ENCODE results near the gene FBN3.
A peak's percentile ranks its signal among the peaks of the same experiment; 100 is the strongest.
"Not testable (repeated sequence)": the region's sequence is repeated elsewhere in the genome, so short reads cannot be mapped to it uniquely, and the experiment has no call there.

The FBN3 gene

GRCh38 chr19:8039231-8039630 is 110.2 kb downstream of the FBN3 start:
- no peak overlapping the region for H3K4me3 ChIP-seq (ENCODE audit: control insufficient read depth, low read depth, low read length)
- TF ChIP-seq CTCF (conservative IDR thresholded peaks at IDR 0.05; ENCODE audit: control insufficient read depth, insufficient read depth, low read depth, low read length), result no peak
- no peak for DNase-seq (ENCODE audit: low read depth)

GRCh38 chr19:8038815-8039214 is 110.6 kb downstream of the FBN3 start:
- no peak overlapping the region for H3K4me3 ChIP-seq (ENCODE audit: control insufficient read depth, low read depth, low read length)
- no peak for DNase-seq (ENCODE audit: low read depth)
- TF ChIP-seq CTCF (conservative IDR thresholded peaks at IDR 0.05; ENCODE audit: control insufficient read depth, insufficient read depth, low read depth, low read length), result no peak

DNA sequence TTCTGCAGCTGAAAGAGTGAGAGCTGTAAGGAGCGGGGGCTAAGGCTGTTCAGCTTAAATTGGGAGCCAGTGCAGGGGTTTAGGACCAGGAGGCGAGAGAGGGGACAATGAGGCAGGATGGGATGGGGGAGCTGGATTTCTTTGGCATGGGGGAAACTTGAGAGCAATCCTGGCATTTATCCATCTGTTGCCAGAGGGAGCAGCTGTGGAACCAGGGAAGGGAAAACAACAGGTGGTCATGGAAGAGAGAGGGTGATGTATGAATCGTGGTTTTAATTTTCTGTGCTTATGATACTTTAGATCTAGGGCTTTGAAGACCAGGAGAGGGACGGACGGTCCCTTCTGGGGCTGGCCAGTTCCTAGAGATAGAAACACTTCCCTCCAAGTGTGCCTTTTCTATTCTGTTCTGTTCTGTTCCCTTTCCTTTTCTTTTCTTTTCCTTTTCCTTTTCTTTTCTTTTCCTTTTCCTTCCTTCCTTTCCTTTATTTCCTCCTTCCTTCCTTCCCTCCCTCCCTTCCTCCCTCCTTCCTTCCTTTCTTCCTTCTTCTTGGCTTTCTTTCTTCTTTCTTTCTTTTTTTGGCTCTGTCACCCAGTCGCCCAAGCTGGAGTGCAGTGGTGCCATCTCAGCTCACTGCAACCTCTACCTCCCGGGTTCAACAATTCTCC is 112.8 kb downstream of the FBN3 start:
- no peak for DNase-seq (ENCODE audit: low read depth)
- no peak for TF ChIP-seq CTCF (conservative IDR thresholded peaks at IDR 0.05; ENCODE audit: control insufficient read depth, insufficient read depth, low read depth, low read length)
- H3K4me3 ChIP-seq (ENCODE audit: control insufficient read depth, low read depth, low read length), result no peak overlapping the region

DNA sequence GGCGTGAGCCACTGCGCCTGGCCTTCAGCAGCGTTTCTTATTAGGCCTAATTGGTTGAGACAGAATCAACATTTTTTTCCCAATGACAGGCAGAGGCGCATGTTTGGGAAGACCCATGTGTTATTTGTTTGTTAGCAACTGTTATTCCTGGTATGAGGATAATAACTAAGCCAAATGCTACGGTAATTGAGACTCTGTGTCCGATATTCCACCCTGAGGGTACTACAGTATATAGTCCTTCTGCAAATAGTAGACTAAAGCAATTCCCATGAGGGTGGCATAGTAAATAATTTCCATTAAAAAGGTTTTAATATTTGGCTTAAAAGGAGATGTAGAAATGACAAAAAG is 115.2 kb downstream of the FBN3 start:
- TF ChIP-seq CTCF (conservative IDR thresholded peaks at IDR 0.05; ENCODE audit: control insufficient read depth, insufficient read depth, low read depth, low read length), result no peak
- no peak for DNase-seq (ENCODE audit: low read depth)
- no peak overlapping the region for H3K4me3 ChIP-seq (ENCODE audit: control insufficient read depth, low read depth, low read length)

- DNase-seq (ENCODE audit: low read depth); H3K4me3 ChIP-seq (ENCODE audit: control insufficient read depth, low read depth, low read length): not testable (repeated sequence)
Observed at GRCh38 chr19:8033287-8034177, 115.9 kb downstream of the FBN3 start.

DNA sequence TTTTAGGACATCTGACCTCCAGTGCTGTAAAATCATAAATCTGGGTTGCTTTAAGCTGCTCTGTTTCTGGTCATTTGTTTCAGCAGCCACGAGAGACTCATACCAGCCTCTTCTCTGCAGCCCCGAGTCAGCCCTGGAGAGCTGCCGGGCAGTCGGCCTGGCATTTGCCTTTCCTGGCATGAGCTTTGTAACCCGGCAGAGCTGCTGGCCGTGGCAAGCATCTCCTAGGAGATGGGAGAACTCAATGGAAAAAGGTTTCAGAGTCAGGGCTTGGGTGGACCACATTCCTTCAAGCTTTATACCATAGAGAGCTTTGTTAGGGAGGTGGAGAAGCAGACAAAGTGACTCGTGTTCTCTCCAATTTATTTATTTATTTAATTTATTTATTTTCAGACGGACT is 118.4 kb downstream of the FBN3 start:
- no peak for DNase-seq (ENCODE audit: low read depth)
- H3K4me3 ChIP-seq (ENCODE audit: control insufficient read depth, low read depth, low read length), result no peak overlapping the region
- no peak for TF ChIP-seq CTCF (conservative IDR thresholded peaks at IDR 0.05; ENCODE audit: control insufficient read depth, insufficient read depth, low read depth, low read length)

DNA sequence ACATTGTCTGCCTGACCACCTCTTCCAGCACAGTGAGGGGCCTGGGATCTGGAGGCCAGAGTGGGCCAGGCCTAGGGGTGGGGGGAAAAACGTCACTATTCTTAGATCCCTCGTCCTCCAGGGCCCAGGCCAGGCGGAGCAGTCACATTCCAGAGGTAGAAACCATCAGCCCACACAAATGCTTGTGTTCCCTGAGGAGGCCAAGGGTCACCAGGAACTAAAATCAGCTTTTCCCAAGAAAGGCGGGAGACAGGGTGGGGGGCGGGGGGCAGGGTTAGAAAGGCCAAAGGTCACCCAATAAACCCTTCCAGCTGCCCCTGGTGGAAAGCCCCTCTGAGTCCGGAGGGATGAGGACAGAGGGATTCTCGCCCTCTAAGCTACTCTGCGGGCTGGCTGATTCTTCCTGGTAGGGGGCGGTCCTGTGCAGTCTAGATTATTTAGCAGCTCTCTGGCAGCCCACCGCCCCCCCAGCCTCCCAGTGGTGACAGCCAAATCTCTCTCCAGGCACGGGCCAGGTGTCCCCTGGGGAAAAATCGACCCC is 120.4 kb downstream of the FBN3 start:
- TF ChIP-seq CTCF (conservative IDR thresholded peaks at IDR 0.05; ENCODE audit: control insufficient read depth, insufficient read depth, low read depth, low read length), result no peak
- H3K4me3 ChIP-seq (ENCODE audit: control insufficient read depth, low read depth, low read length), result no peak overlapping the region
- peak; percentile 51 for DNase-seq (ENCODE audit: low read depth)
